Karpas-422 (cell line): ENCODE data around the gene RTN4IP1. TPM values are rescaled to one million over a fixed set of nuclear protein-coding genes. Genes with fewer than 3 reads are reported as not detected.
"Not testable (repeated sequence)": the region's sequence is repeated elsewhere in the genome, so short reads cannot be mapped to it uniquely, and the experiment has no call there.

Source experiments
- DNase-seq: peaks from one replicate; pipeline ENCODE4 v3.0.0-alpha.2; 2015
- H2AFZ ChIP-seq: fragments of 200-600 bp; sonication (generic); 2 replicates; pipeline ENCODE4 v1.6.1; 2014; ENCODE audit warnings: antibody characterized with exemption, low read length, mixed read lengths
- H3K27ac ChIP-seq: fragments of 200-600 bp; sonication (generic); 2 replicates; pipeline ENCODE4 v1.5.1; 2014; ENCODE audit warnings: mild to moderate bottlenecking, low read length, moderate library complexity
- H3K27me3 ChIP-seq: fragments of 200-600 bp; sonication (generic); 2 replicates; pipeline ENCODE4 v1.6.1; 2014; ENCODE audit warnings: low read length, mixed read lengths
- H3K36me3 ChIP-seq: fragments of 200-600 bp; sonication (generic); 2 replicates; pipeline ENCODE4 v1.6.1; 2014; ENCODE audit warnings: low read length, mixed read lengths; ENCODE audit not compliant: insufficient read depth
- H3K4me1 ChIP-seq: fragments of 200-600 bp; sonication (generic); 2 replicates; pipeline ENCODE4 v1.6.1; 2014; ENCODE audit warnings: mild to moderate bottlenecking, low read length, mixed read lengths
- H3K4me2 ChIP-seq: fragments of 200-600 bp; sonication (generic); 2 replicates; pipeline ENCODE4 v1.6.1; 2014; ENCODE audit warnings: low read length, low read depth, mild to moderate bottlenecking; ENCODE audit not compliant: poor library complexity, severe bottlenecking
- H3K4me3 ChIP-seq: fragments of 200-600 bp; sonication (generic); 2 replicates; pipeline ENCODE4 v1.5.1; 2014; ENCODE audit warnings: mild to moderate bottlenecking, antibody characterized with exemption, low read length, mixed read lengths
- H3K79me2 ChIP-seq: fragments of 200-600 bp; sonication (generic); 2 replicates; pipeline ENCODE4 v1.6.1; 2014; ENCODE audit warnings: mild to moderate bottlenecking, low read length, mixed read lengths
- H3K9ac ChIP-seq: fragments of 200-600 bp; sonication (generic); 2 replicates; pipeline ENCODE4 v1.6.0; 2014; ENCODE audit warnings: low read length
- H3K9me2 ChIP-seq: fragments of 200-600 bp; sonication (generic), shearing (Covaris generic); replicated peaks from 2 replicates; pipeline ENCODE4 v1.6.0; 2014; ENCODE audit warnings: mild to moderate bottlenecking, low read length, moderate library complexity; ENCODE audit not compliant: insufficient read depth
- H3K9me3 ChIP-seq: fragments of 300-700, 200-600 bp; sonication (generic); 2 replicates; pipeline ENCODE4 v1.6.1; 2014; ENCODE audit warnings: low read length, mixed read lengths
- H4K20me1 ChIP-seq: fragments of 200-600 bp; sonication (generic); 2 replicates; pipeline ENCODE4 v1.6.1; 2014; ENCODE audit warnings: mild to moderate bottlenecking, antibody characterized with exemption, low read length, low read depth; ENCODE audit not compliant: insufficient read depth
- total RNA-seq: library from RNA; depleted of rRNA; stranded (reverse); fragments of >200 nt; shearing (Covaris generic); gene quantifications from 2 replicates; pipeline ENCODE4 v1.2.3, GENCODE V29; 2014; ENCODE audit warnings: low replicate concordance

Gene RTN4IP1
- total RNA-seq, 1 experiment from 2014 or later: 14.3 TPM

DNA sequence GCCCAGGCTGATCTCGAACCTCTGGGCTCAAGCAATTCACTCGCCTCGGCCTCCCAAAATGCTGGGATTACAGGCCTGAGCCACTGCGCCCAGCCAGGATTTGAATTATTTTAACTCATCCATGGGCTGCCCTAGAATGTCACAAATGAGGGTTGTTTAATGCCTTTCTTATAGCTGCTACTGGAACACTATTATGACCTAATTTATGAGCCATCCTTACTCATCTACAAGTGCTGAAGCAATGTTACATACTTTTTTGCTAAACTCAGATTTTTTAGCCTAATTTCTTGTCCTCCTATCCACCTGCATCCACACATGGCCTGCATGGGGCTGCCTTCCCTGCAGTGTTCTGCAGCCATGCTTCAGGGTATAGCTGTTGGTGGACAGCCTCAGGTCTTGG is 59.9 kb downstream of the RTN4IP1 start:
- H3K36me3 ChIP-seq: peaks cover 44% of the 10 kb centered on the region; the same call in 1 of the 2 replicates

DNA sequence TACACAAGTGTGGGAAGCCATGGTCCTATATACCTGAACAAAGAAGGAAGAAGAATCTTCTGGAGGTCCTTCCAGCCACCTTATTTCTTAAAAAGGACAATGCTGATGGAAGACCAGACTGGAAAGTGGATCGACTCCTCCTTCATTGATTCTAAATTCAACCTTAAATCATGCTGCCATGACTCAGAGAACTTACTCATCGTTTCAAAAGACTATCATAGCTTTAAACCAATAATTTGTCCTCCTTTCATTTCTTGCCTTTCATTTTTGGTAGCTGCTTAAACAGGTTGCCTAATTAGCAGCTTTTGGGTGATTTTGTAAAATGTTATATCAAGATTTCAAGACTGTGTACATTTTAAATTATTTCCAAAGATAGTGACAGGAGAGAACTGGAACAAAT is 60.8 kb downstream of the RTN4IP1 start:
- no peak overlapping the region for H3K9ac ChIP-seq
- H3K27me3 ChIP-seq: no peaks in the 10 kb centered on the region
- no peaks in the 10 kb centered on the region for H4K20me1 ChIP-seq
- H3K79me2 ChIP-seq: no peaks in the 10 kb centered on the region
- H3K27ac ChIP-seq: no peak overlapping the region
- DNase-seq: no peak
- peaks cover 52% of the 10 kb centered on the region for H3K36me3 ChIP-seq
- no peaks in the 10 kb centered on the region for H3K9me3 ChIP-seq
- peaks cover 11% of the 10 kb centered on the region for H3K4me1 ChIP-seq
- H3K4me2 ChIP-seq: no peak overlapping the region
- no peak overlapping the region for H2AFZ ChIP-seq
- H3K9me2 ChIP-seq: no peaks in the 10 kb centered on the region
- H3K4me3 ChIP-seq: no peak overlapping the region

More for the DNA sequence above, 59.9 kb downstream of the RTN4IP1 start:
- no peak for DNase-seq
- H3K9me2 ChIP-seq: no peaks in the 10 kb centered on the region
- H4K20me1 ChIP-seq: no peaks in the 10 kb centered on the region
- H3K27me3 ChIP-seq: no peaks in the 10 kb centered on the region
- no peak overlapping the region for H3K4me3 ChIP-seq
- no peak overlapping the region for H3K9ac ChIP-seq
- H3K4me2 ChIP-seq: no peak overlapping the region
- peak overlapping the region; percentile 23; the same call in 1 of the 2 replicates for H3K27ac ChIP-seq
- peaks cover 2% of the 10 kb centered on the region for H3K4me1 ChIP-seq
- no peaks in the 10 kb centered on the region for H3K79me2 ChIP-seq
- no peaks in the 10 kb centered on the region for H3K9me3 ChIP-seq
- no peak overlapping the region for H2AFZ ChIP-seq

DNA sequence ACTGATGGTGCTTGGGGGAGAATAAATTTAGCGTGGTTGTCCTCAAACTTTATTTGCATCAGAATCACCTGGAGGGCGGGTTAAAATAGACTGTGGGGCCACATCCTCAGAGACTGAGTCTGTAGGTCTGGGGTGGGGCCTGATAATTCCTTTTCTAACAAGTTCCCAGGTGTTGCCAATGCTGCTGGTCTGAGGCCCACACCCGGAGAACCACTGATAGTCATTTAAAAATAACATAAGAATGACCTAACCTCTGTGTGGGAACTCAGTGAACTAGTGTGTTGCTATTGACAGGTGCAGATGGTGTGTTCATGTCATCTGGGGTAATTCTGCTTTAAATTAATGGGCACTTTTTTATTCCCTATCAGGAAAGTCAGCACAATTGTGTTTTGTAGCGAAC is 64.8 kb downstream of the RTN4IP1 start:
- Histone ChIP-seq H3K4me3 (no peak overlapping the region), H3K9me2 (no peaks in the 10 kb centered on the region), H3K4me1 (peaks cover 18% of the 10 kb centered on the region), H3K9ac (no peak overlapping the region), H4K20me1 (no peaks in the 10 kb centered on the region), H3K4me2 (no peak overlapping the region), H3K27ac (peak overlapping the region; percentile 43), H2AFZ (no peak overlapping the region), H3K9me3 (no peaks in the 10 kb centered on the region), H3K79me2 (no peaks in the 10 kb centered on the region), H3K36me3 (peaks cover 70% of the 10 kb centered on the region), H3K27me3 (no peaks in the 10 kb centered on the region)
- no peak for DNase-seq

DNA sequence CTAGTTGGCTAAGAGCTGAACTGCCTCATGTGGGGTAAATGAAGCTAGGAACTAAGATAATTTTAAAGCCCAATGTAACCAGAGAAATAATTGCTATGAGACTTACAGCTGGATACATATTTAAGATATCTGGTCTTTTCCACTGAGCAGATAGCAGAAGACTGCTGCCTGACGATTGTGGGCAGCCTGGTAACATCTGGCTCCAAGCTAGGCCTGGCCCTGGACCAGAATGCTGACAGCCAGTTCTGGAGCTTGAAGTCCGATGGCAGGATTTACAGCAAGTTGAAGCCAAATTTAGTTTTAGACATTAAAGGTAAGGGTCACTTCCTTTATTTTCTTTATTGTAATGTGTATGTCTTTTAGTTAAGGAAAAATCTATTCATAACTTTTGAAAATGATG is 65.7 kb downstream of the RTN4IP1 start:
- Histone ChIP-seq H3K79me2 (no peaks in the 10 kb centered on the region), H3K27me3 (no peaks in the 10 kb centered on the region), H4K20me1 (no peaks in the 10 kb centered on the region), H3K4me2 (no peak overlapping the region), H3K4me1 (peaks cover 18% of the 10 kb centered on the region), H3K4me3 (no peak overlapping the region), H3K9ac (no peak overlapping the region), H2AFZ (no peak overlapping the region), H3K9me2 (no peaks in the 10 kb centered on the region), H3K36me3 (peaks cover 72% of the 10 kb centered on the region), H3K9me3 (no peaks in the 10 kb centered on the region), H3K27ac (no peak overlapping the region)
- DNase-seq: no peak

DNA sequence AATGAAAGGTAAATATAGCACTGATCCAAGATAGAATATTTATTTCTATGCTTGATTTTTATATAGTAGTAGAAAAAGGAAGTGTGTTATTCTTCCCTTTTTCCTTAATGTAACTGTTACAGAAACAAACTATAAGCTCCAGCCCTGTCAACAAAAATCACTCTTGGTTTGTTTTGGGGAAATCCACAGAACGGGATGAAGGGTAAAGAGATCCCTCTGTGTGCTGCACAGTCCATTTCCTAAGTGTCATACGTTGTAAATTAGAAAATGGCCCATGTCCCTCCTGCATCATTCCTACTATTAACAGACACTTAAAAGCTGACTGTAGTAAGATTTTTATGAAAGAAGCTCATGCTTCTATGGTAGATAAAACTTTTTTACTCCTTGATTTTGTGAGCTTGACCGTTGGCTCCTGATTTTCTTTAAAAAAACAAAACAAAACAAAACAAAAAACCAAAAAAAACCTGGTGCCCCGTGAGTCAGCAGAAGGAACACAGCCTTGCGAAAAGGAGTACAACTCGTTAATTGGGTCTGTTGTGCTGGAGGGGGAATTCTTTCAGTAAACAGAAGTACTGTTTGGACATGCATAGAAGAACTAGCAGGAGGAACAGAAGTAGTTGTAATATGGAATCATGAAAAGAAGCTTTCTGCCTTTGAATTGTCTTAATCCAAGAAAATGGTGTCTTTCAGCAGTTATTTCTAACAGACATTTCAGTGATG is 67.5 kb downstream of the RTN4IP1 start:
- Histone ChIP-seq H3K27me3 (no peaks in the 10 kb centered on the region), H4K20me1 (no peaks in the 10 kb centered on the region), H2AFZ (no peak overlapping the region), H3K27ac (peak overlapping the region; percentile 15; the same call in 1 of the 2 replicates), H3K79me2 (no peaks in the 10 kb centered on the region), H3K36me3 (peaks cover 73% of the 10 kb centered on the region), H3K9me2 (no peaks in the 10 kb centered on the region), H3K9me3 (no peaks in the 10 kb centered on the region), H3K4me1 (peaks cover 18% of the 10 kb centered on the region), H3K4me2 (no peak overlapping the region), H3K4me3 (no peak overlapping the region), H3K9ac (no peak overlapping the region)
- DNase-seq: no peak

DNA sequence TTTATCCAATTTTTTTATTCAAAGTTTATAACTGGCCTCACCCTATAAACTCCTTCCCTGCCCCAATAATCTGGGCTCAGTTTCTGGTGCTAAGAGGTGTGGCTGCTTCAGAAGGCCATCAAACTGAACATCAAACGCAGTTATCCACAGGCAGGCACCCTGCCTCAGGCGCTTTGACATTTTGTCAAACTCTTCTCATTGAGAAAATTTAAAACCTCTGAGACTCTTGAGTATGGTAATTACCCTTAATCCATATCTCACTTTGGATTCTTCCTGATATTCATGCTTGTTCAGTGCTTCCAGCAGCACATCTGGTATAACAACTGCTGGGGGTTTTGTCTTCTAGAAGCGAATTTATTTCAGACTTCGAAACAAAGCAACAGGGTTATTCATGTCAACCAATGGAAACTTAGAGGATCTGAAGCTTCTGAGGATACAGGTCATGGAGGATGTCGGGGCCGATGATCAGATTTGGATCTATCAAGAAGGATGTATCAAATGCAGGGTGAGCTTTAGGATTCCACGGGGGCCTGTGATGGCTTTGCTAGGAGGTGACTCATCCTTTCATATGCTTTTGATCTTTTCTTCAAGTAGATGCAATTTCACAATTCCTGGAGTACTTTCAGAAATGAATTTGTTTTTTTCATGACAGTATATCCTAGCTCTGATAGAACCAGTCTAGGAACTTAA is 68.2 kb downstream of the RTN4IP1 start:
- no peak overlapping the region for H2AFZ ChIP-seq
- H3K4me1 ChIP-seq: peaks cover 18% of the 10 kb centered on the region
- H3K27ac ChIP-seq: peak overlapping the region; percentile 15; the same call in 1 of the 2 replicates
- H3K9me2 ChIP-seq: no peaks in the 10 kb centered on the region
- no peaks in the 10 kb centered on the region for H3K9me3 ChIP-seq
- H3K27me3 ChIP-seq: no peaks in the 10 kb centered on the region
- peaks cover 75% of the 10 kb centered on the region for H3K36me3 ChIP-seq
- H3K4me2 ChIP-seq: no peak overlapping the region
- DNase-seq: no peak
- no peaks in the 10 kb centered on the region for H4K20me1 ChIP-seq
- H3K9ac ChIP-seq: no peak overlapping the region
- H3K79me2 ChIP-seq: no peaks in the 10 kb centered on the region
- H3K4me3 ChIP-seq: no peak overlapping the region

DNA sequence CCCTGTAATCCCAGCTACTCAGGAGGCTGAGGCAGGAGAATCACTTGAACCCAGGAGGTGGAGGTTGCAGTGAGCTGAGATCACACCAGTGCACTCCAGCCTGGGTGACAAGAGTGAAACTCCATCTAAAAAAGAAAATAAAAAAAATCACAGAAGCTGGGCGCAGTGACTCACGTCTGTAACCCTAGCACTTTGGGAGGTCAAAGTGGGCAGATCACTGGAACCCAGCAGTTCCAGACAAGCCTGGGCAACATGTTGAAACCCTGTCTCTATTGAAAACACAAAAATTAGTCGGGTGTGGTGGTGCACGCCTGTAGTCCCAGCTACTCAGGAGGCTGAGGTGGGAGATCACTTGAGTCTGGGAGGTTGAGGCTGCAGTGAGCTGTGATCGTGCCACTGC is 69.6 kb downstream of the RTN4IP1 start:
- H3K27me3 ChIP-seq, H3K9ac ChIP-seq, H3K27ac ChIP-seq, H3K79me2 ChIP-seq, H3K9me3 ChIP-seq, H2AFZ ChIP-seq, H3K4me2 ChIP-seq, H4K20me1 ChIP-seq, H3K9me2 ChIP-seq, DNase-seq, H3K4me3 ChIP-seq: not testable (repeated sequence)
- H3K4me1 ChIP-seq: peaks cover 18% of the 10 kb centered on the region
- peaks cover 75% of the 10 kb centered on the region for H3K36me3 ChIP-seq

DNA sequence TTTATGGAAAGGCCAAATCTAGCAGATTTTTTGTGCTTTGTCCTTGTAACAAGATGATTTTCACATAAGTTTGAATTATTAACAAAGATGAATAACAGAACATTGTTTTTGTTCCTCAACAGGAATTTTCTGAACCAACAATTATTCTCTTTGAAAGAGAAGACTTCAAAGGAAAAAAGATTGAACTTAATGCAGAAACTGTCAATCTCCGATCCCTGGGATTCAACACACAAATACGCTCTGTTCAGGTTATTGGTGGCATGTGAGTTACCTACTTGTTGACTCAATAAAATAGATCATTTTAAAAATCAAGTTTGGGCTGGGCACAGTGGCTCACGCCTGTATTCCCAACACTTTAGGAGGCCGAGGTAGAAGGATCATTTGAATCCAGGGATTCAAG is 70.9 kb downstream of the RTN4IP1 start:
- peaks cover 76% of the 10 kb centered on the region for H3K36me3 ChIP-seq
- no peak overlapping the region for H3K9ac ChIP-seq

More for the DNA sequence above, 70.9 kb downstream of the RTN4IP1 start:
- Histone ChIP-seq H4K20me1 (no peaks in the 10 kb centered on the region), H2AFZ (no peak overlapping the region), H3K4me3 (no peak overlapping the region), H3K79me2 (no peaks in the 10 kb centered on the region), H3K27me3 (no peaks in the 10 kb centered on the region), H3K9me2 (no peaks in the 10 kb centered on the region), H3K4me1 (peaks cover 6% of the 10 kb centered on the region), H3K4me2 (no peak overlapping the region), H3K27ac (no peak overlapping the region), H3K9me3 (no peaks in the 10 kb centered on the region)
- no peak for DNase-seq
